ENCODE results near the gene VPS16. TPM values are rescaled to one million over a fixed set of nuclear protein-coding genes. Genes with fewer than 3 reads are reported as not detected.

The VPS16 gene
- total RNA-seq, 1 experiment from 2014 or later = 49.9 TPM

DNA sequence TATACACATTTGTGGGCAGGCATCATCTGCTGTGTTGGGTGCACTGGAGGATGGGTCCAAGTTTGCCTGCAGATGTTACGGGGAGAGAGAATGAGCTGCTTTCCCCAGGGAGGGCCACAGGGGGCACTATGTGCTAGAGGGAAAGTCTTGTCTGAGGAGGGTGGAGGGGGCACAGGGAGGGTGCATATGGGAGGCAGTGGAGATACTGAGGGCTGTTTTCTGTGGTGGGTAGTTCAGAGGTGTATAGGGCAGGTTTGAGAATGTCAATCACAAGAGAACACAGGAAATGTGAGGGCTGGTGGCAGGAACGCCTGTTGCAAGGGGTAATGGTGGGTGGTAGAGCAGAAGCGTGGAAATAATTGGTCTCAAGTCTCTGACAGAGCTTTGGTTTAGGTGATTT, 25.1 kb downstream of the VPS16 start:
- H3K9ac ChIP-seq (ENCODE audit: low read length) = no peak overlapping the region
- no peaks in the 10 kb centered on the region for H3K9me2 ChIP-seq (replicated peaks; ENCODE audit: low read length)
- CTCF ChIA-PET = no interaction called here
- peaks cover 19% of the 10 kb centered on the region for H3K4me1 ChIP-seq (ENCODE audit: insufficient read depth, low read length)
- no peaks in the 10 kb centered on the region for H3K79me2 ChIP-seq (ENCODE audit: low read length)
- intact Hi-C loops (cut with micrococcal nuclease) = no loop called here
- H2AFZ ChIP-seq (ENCODE audit: low read length) = no peak overlapping the region
- DNase-seq = no peak
- TF ChIP-seq CTCF (conservative IDR thresholded peaks at IDR 0.05; ENCODE audit: low read depth, low read length) (peak; percentile 20; the same call in 1 of the 2 replicates), EZH2phosphoT487 (IDR thresholded peaks at IDR 0.05; ENCODE audit: borderline replicate concordance, low read length) (no peak)
- H4K20me1 ChIP-seq (ENCODE audit: low read length) = no peaks in the 10 kb centered on the region
- POLR2A ChIA-PET (ENCODE audit: unreplicated experiment) = no interaction called here
- BruUV-seq (replicated peaks) = no TSS peak
- H3K4me2 ChIP-seq (ENCODE audit: low read length) = no peak overlapping the region
- H3K27ac ChIP-seq (ENCODE audit: low read length) = no peak overlapping the region
- no peaks in the 10 kb centered on the region for H3K36me3 ChIP-seq (ENCODE audit: low read depth, low read length)
- H3K9me3 ChIP-seq (ENCODE audit: low read length) = no peaks in the 10 kb centered on the region
- H3F3A ChIP-seq (ENCODE audit: low read length, unreplicated experiment) = no peaks in the 10 kb centered on the region
- H3K4me3 ChIP-seq (ENCODE audit: low read length) = no peak overlapping the region
- ATAC-seq = no peak
- no peaks in the 10 kb centered on the region for H3K27me3 ChIP-seq (ENCODE audit: low read length)

- H3K9ac ChIP-seq (ENCODE audit: low read length) = no peak overlapping the region
- no peak overlapping the region for H2AFZ ChIP-seq (ENCODE audit: low read length)
- no peaks in the 10 kb centered on the region for H3K9me2 ChIP-seq (replicated peaks; ENCODE audit: low read length)
- no peaks in the 10 kb centered on the region for H3K9me3 ChIP-seq (ENCODE audit: low read length)
- H3K4me3 ChIP-seq (ENCODE audit: low read length) = no peak overlapping the region
- DNase-seq = no peak
- POLR2A ChIA-PET (ENCODE audit: unreplicated experiment) = no interaction called here
- no peak for ATAC-seq
- intact Hi-C loops (cut with micrococcal nuclease) = no loop called here
- no peaks in the 10 kb centered on the region for H4K20me1 ChIP-seq (ENCODE audit: low read length)
- CTCF ChIA-PET = no interaction called here
- H3K36me3 ChIP-seq (ENCODE audit: low read depth, low read length) = no peaks in the 10 kb centered on the region
- no peaks in the 10 kb centered on the region for H3F3A ChIP-seq (ENCODE audit: low read length, unreplicated experiment)
- H3K4me1 ChIP-seq (ENCODE audit: insufficient read depth, low read length) = peaks cover 25% of the 10 kb centered on the region
- no TSS peak for BruUV-seq (replicated peaks)
- no peak for TF ChIP-seq CTCF (conservative IDR thresholded peaks at IDR 0.05; ENCODE audit: low read depth, low read length)
- no peak for TF ChIP-seq EZH2 (IDR thresholded peaks at IDR 0.05; ENCODE audit: low read length, unreplicated experiment)
- TF ChIP-seq EZH2phosphoT487 (IDR thresholded peaks at IDR 0.05; ENCODE audit: borderline replicate concordance, low read length) = no peak
- no peak overlapping the region for H3K27ac ChIP-seq (ENCODE audit: low read length)
- H3K4me2 ChIP-seq (ENCODE audit: low read length) = no peak overlapping the region
- H3K79me2 ChIP-seq (ENCODE audit: low read length) = no peaks in the 10 kb centered on the region
- no peaks in the 10 kb centered on the region for H3K27me3 ChIP-seq (ENCODE audit: low read length)
These were observed 25.7 kb downstream of the VPS16 start for GRCh38 chr20:2866236-2866635.

- DNase-seq (no peak), ATAC-seq (no peak)
- H3F3A ChIP-seq (ENCODE audit: low read length, unreplicated experiment) = no peaks in the 10 kb centered on the region
- peaks cover 26% of the 10 kb centered on the region for H3K4me1 ChIP-seq (ENCODE audit: insufficient read depth, low read length)
- H3K27ac ChIP-seq (ENCODE audit: low read length) = no peak overlapping the region
- TF ChIP-seq EZH2phosphoT487 (IDR thresholded peaks at IDR 0.05; ENCODE audit: borderline replicate concordance, low read length) = no peak
- H3K4me3 ChIP-seq (ENCODE audit: low read length) = no peak overlapping the region
- no peak overlapping the region for H3K4me2 ChIP-seq (ENCODE audit: low read length)
- H3K79me2 ChIP-seq (ENCODE audit: low read length) = no peaks in the 10 kb centered on the region
- H3K9ac ChIP-seq (ENCODE audit: low read length) = no peak overlapping the region
- intact Hi-C loops (cut with micrococcal nuclease) = no loop called here
- ChIA-PET POLR2A (ENCODE audit: unreplicated experiment) (no interaction called here), CTCF (no interaction called here)
- H3K27me3 ChIP-seq (ENCODE audit: low read length) = no peaks in the 10 kb centered on the region
- BruUV-seq (replicated peaks) = no TSS peak
- no peaks in the 10 kb centered on the region for H3K9me3 ChIP-seq (ENCODE audit: low read length)
- no peaks in the 10 kb centered on the region for H3K9me2 ChIP-seq (replicated peaks; ENCODE audit: low read length)
- H4K20me1 ChIP-seq (ENCODE audit: low read length) = no peaks in the 10 kb centered on the region
- no peak overlapping the region for H2AFZ ChIP-seq (ENCODE audit: low read length)
- H3K36me3 ChIP-seq (ENCODE audit: low read depth, low read length) = no peaks in the 10 kb centered on the region
These were observed 26.7 kb downstream of the VPS16 start for GRCh38 chr20:2867081-2867864.

All from PC-3 (cell line).